Camera-type eye (tissue), 1 donor: ENCODE results near the gene DNA2. TPM values are rescaled to one million over a fixed set of nuclear protein-coding genes. Genes with fewer than 3 reads are reported as not detected.

Source experiments
- total RNA-seq: library from RNA; depleted of rRNA; stranded (reverse); fragments of >200 nt; gene quantifications from one replicate; pipeline ENCODE4 v1.2.3, GENCODE V29; 2014

DNA2 gene, protein sequence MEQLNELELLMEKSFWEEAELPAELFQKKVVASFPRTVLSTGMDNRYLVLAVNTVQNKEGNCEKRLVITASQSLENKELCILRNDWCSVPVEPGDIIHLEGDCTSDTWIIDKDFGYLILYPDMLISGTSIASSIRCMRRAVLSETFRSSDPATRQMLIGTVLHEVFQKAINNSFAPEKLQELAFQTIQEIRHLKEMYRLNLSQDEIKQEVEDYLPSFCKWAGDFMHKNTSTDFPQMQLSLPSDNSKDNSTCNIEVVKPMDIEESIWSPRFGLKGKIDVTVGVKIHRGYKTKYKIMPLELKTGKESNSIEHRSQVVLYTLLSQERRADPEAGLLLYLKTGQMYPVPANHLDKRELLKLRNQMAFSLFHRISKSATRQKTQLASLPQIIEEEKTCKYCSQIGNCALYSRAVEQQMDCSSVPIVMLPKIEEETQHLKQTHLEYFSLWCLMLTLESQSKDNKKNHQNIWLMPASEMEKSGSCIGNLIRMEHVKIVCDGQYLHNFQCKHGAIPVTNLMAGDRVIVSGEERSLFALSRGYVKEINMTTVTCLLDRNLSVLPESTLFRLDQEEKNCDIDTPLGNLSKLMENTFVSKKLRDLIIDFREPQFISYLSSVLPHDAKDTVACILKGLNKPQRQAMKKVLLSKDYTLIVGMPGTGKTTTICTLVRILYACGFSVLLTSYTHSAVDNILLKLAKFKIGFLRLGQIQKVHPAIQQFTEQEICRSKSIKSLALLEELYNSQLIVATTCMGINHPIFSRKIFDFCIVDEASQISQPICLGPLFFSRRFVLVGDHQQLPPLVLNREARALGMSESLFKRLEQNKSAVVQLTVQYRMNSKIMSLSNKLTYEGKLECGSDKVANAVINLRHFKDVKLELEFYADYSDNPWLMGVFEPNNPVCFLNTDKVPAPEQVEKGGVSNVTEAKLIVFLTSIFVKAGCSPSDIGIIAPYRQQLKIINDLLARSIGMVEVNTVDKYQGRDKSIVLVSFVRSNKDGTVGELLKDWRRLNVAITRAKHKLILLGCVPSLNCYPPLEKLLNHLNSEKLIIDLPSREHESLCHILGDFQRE
- 10.2 TPM for total RNA-seq

GRCh38 chr10:68471586-68472408, at the start of gene DNA2:
Gene DNA2 (minus strand): TSS chr10:68471973. CDS start chr10:68471864, 109 bp downstream.

GRCh38 chr10:68406815-68407548, 64.8 kb downstream of the DNA2 start, which contains the start of gene RUFY2:
Gene RUFY2 (minus strand): TSS chr10:68407277. CDS start chr10:68407189, 88 bp downstream.

Other genes with a start within 250 kb of the DNA2 start
- gene ATOH7, start 239.9 kb downstream of the DNA2 start, total RNA-seq, result 11.4 TPM
- 116 TPM for gene HNRNPH3, start 139.9 kb downstream of the DNA2 start, total RNA-seq
- gene PBLD, start 139.0 kb downstream of the DNA2 start, total RNA-seq, result 11.3 TPM
- gene RUFY2, start 64.7 kb downstream of the DNA2 start, total RNA-seq, result 68.5 TPM
- 25.3 TPM for gene SLC25A16, start 55.5 kb upstream of the DNA2 start, total RNA-seq
- 55.9 TPM for gene TET1, start 88.4 kb upstream of the DNA2 start, total RNA-seq
- 80.8 TPM for gene CCAR1, start 249.3 kb upstream of the DNA2 start, total RNA-seq